ENCODE measurements around the gene ITM2B.

ITM2B gene

GRCh38 chr13:48222358-48223301, 10.4 kb upstream of the ITM2B start:
- no peak for TF ChIP-seq CTCF (IDR thresholded peaks at IDR 0.05; ENCODE audit: low read depth, low read length, missing control alignments)
- no peak overlapping the region for H3K4me3 ChIP-seq (replicated peaks; ENCODE audit: low read depth, low read length)
- DNase-seq (ENCODE audit: extremely low read depth, low read depth), result no peak

- no peak for TF ChIP-seq CTCF (IDR thresholded peaks at IDR 0.05; ENCODE audit: low read depth, low read length, missing control alignments)
- H3K4me3 ChIP-seq (replicated peaks; ENCODE audit: low read depth, low read length), result no peak overlapping the region
- DNase-seq (ENCODE audit: extremely low read depth, low read depth), result no peak
Observed at GRCh38 chr13:48224701-48225100, 8.3 kb upstream of the ITM2B start.

GRCh38 chr13:48230541-48230940, 2.5 kb upstream of the ITM2B start:
- DNase-seq (ENCODE audit: extremely low read depth, low read depth), result no peak
- H3K4me3 ChIP-seq (replicated peaks; ENCODE audit: low read depth, low read length), result no peak overlapping the region
- no peak for TF ChIP-seq CTCF (IDR thresholded peaks at IDR 0.05; ENCODE audit: low read depth, low read length, missing control alignments)

GRCh38 chr13:48231080-48231479, 1.9 kb upstream of the ITM2B start:
- no peak for TF ChIP-seq CTCF (IDR thresholded peaks at IDR 0.05; ENCODE audit: low read depth, low read length, missing control alignments)

GRCh38 chr13:48231933-48232332, 1.1 kb upstream of the ITM2B start:
- no peak for TF ChIP-seq CTCF (IDR thresholded peaks at IDR 0.05; ENCODE audit: low read depth, low read length, missing control alignments)
- H3K4me3 ChIP-seq (replicated peaks; ENCODE audit: low read depth, low read length), result no peak overlapping the region
- DNase-seq (ENCODE audit: extremely low read depth, low read depth), result no peak

More at GRCh38 chr13:48231080-48231479, 1.9 kb upstream of the ITM2B start:
- DNase-seq (ENCODE audit: extremely low read depth, low read depth), result no peak
- H3K4me3 ChIP-seq (replicated peaks; ENCODE audit: low read depth, low read length), result no peak overlapping the region

GRCh38 chr13:48232420-48233045, 473 bp upstream of the ITM2B start:
- H3K4me3 ChIP-seq (replicated peaks; ENCODE audit: low read depth, low read length), result peak overlapping the region; percentile 93
- no peak for DNase-seq (ENCODE audit: extremely low read depth, low read depth)
- no peak for TF ChIP-seq CTCF (IDR thresholded peaks at IDR 0.05; ENCODE audit: low read depth, low read length, missing control alignments)

All from HFF-Myc (cell line).